ENCODE results near the gene PNKP.

Gene PNKP

DNA sequence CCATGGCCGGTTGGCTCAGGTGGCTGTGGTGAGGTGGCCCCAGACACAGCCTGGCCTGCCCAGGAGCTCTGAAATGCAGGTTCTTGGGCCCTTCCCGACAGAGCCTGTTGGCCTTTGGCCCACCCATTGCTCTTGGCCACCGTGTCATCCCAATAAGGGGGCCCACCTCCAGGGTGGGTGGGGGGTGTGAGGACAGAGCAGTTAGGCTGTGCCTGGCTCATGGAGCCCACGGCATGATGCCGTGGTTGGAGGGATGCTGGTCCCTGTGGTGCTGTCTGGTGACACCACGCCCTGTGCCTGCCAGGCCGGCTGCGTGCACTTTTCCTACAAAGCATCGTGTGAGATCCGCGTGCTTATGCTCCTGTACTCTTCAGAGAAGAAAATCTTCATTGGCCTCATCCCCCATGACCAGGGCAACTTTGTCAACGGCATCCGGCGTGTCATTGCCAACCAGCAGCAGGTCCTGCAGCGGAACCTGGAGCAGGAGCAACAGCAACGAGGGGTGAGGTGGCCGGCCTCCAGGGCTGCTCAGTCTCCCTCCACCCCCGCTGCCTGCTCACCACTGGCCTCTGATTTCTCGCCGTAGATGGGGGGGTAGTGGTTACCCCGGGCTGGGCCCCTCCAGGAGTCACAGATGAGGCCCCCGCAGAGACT lies 7.6 kb downstream of the PNKP start:
- DNase-seq (ENCODE audit: low read depth), result no peak

GRCh38 chr19:49858088-49858985 lies 9.0 kb downstream of the PNKP start:
- no peak for DNase-seq (ENCODE audit: low read depth)

GRCh38 chr19:49857838-49858087 lies 9.6 kb downstream of the PNKP start:
- no peak for DNase-seq (ENCODE audit: low read depth)

DNA sequence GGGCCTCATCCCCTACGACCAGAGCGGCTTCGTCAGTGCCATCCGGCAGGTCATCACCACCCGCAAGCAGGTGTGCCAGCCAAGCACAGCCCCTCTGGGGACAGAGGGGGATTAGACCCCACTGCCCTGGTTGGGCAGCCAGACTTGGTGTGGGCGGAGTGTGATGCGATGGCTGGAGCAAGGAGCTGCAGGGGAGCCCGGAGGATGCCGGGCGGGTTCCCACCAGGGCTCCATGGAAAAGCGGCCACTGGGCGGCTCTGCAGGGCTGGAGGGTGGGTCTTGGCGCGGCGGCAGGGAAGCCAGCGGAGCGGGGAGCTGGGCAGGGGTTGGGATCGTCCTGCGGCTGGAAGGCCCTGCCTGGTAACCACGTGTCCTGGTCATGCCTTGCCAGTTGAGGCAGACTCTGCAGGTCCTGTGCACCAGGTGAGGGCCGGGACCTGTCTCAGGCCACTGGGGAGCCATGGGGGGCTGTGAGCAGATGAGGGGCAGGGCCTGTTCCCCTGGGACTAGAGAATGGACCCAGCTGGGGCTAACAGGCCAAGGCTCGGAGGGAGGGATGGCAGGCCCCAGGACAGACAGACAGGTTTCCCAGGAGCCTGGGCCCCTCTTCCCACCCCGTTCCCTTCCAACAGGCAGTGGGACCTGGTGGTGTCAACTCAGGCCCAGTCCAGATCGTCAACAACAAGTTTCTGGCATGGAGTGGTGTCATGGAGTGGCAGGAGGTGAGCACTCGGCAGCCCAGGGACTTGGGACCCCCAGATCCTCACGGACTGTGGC lies 10.1 kb downstream of the PNKP start:
- DNase-seq (ENCODE audit: low read depth), result no peak

GRCh38 chr19:49856574-49857021 lies 10.8 kb downstream of the PNKP start:
- no peak for DNase-seq (ENCODE audit: low read depth)

- no peak for DNase-seq (ENCODE audit: low read depth)
Measured at GRCh38 chr19:49855676-49856573, 11.5 kb downstream of the PNKP start.

DNA sequence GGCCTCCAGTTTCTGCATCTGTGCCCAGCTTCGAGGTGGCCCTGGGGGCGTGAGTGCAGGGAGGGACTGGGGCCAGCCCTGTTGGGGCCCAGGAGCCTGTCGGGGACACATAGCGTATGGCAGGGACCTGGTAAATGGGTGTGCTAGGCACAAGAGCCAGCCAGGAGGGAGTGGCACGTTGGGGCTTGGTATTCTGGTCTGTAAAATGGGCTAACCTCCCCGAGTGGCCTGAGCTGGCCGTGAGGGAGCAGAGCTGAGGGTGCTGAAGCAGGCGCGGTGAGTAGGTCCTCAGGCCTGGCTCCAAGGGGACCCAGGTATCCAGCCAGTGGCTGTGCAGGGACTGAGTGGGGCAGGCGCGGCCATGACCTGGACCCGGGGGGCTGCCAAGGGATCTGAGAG lies 12.1 kb downstream of the PNKP start:
- DNase-seq (ENCODE audit: low read depth), result no peak

GRCh38 chr19:49854378-49855263 lies 12.8 kb downstream of the PNKP start:
- no peak for DNase-seq (ENCODE audit: low read depth)

DNA sequence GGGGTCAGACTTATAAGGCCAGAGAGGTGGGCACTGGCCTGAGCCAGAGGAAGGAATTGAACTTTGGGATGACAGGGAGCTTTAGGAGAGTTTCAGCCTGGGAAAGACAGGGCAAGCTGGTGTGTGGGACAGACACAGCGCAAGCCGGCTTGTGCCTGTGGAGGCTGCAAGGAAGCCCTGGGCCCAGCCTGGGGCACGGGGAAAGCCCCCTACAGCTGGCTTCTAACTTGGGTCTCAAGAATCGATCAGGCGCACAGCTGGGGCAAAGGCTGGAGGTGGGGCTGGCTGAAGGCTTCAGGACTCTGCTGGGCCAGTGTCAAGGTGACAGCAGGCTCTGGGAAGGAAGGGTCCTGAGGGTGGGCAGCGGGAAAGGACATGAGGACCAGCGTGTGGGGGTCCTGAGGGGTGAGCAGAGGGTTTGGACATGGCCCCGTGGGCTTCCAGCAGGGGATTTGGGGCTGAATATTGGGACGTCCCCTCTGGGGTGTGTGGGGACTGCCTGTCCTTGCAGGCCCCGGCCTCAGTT lies 13.5 kb downstream of the PNKP start:
- no peak for DNase-seq (ENCODE audit: low read depth)

DNA sequence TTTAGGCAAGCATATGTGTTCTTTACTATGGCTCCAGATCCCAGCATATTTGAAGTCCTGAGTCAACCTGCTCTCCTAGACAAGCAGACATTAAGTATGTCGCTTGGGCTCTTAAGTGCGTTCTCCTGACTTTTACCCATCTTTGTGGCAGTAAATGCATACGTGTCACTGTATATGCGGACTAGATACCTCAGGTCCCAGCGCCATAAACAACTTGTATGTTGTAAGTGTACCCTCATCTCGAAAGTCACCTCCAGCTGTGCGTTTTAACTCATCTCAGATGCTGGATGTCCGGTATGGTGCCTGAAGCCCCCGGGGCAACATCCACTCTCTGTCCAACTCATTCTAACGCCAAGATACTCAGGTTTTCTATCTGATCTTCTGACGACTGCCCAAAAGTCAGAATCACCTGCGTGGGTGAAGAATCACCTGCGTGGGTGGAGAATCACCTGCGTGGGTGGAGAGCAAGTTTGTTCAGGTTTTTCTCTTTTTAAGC lies 14.7 kb downstream of the PNKP start:
- DNase-seq (ENCODE audit: low read depth), result no peak

DNA sequence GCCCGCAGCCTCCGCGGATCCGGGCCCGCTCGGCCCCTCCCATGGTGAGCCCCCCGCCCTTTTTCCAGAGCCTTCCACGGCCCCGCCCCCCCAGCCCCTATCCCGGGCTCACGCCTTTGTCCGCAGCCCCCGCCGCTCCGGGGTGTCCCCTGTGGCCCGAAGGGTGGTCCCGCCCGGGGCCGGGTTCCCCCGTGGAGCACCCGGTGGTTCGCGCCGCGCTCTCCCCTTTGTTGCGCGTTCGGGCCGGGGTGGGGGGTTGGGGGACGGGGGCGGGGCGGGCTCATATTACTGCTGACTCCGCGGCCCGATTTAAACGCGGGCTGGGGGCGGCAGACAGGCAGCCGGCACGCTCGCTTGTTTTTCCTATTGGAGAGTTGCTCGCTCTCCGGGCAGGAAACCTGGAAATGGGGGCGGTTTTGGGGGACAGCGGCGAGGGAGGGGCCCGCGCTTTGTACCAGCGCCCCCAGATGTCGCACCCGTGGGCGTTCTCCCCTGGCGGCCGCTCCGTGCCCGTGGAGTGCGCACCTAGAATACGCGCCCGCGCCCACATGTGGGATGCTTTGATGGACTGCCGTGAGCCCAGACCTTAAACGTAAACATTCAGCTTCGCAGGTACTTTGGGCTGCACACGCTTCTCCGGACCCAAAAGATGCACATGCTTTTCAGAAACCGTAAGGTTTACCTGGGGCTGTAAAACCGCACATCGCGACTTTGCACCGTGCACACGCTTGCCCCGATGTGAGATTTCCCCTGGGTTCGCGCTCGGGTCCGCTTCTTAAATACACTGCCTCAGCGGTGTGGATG lies 15.7 kb downstream of the PNKP start:
- DNase-seq (ENCODE audit: low read depth), result no peak

DNA sequence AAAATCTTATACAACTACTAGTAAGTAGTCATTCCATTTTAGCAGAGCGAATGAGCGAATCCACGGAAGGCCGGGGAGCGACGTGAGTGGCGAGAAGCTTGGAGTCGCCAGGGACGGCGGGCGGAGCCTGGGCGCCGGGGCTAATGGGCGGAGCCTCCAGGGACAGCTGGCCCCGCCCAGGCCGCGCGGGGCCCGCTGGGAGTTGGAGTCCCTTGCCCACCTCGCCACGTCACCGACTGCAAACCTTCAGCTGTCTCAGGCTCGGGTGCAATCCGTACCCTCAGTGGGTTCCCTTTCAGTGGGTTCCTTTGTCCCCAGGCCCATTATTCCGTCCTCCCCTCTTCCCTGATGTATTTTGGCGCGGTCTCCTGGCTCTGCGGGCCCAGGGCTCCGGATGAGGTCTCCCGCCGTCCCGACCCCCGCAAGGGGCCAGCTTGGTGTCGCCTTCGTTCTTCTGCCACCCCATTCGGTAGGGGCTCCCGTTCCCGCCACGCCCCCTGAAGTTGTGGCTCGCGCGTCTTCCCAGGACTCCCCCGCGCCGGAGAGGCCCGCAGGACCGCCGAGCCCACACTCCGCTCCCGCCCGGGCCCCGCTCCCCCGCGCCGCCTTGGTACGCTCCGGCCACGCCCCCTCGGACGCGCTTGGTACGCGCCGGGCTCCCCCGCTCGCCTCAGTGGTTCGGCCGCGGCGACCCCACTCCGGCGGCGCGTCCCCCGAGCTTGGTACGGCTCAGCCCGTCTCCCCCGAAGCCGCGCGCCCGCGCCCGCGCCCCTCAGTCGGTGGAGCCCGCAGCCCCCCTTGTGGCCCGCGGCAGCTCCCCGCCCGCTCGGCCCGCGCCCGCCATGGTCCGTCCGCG lies 16.7 kb downstream of the PNKP start, which contains the start of gene PTOV1:
PTOV1 (plus strand) TSS at position 673 of the 856 bp plus-strand sequence.
- peak; percentile 88 for DNase-seq (ENCODE audit: low read depth)

GRCh38 chr19:49850221-49850486 lies 17.2 kb downstream of the PNKP start:
- DNase-seq (ENCODE audit: low read depth), result no peak

- DNase-seq (ENCODE audit: low read depth), result no peak
Measured at GRCh38 chr19:49849433-49850220, 17.7 kb downstream of the PNKP start.

GRCh38 chr19:49848938-49849337 lies 18.4 kb downstream of the PNKP start:
- no peak for DNase-seq (ENCODE audit: low read depth)

GRCh38 chr19:49847731-49848696 lies 19.4 kb downstream of the PNKP start:
- DNase-seq (ENCODE audit: low read depth), result peak; percentile 71

- no peak for DNase-seq (ENCODE audit: low read depth)
Measured at GRCh38 chr19:49846408-49846807, 21.0 kb downstream of the PNKP start.
